C4-2B (cell line): ENCODE data around the gene MAGEA1.
"Not testable (repeated sequence)": the region's sequence is repeated elsewhere in the genome, so short reads cannot be mapped to it uniquely, and the experiment has no call there.

Experiments
- H3K27ac ChIP-seq: fragments of 450-650 bp; 2 replicates; pipeline ENCODE4 v1.5.1; 2017
- ZFX ChIP-seq: fragments of 450-650 bp; IDR thresholded peaks from 2 replicates; pipeline ENCODE4 v1.6.1; 2017
- TF ChIP-seq, protein P1 (sequence below): fragments of 450-650 bp; conservative IDR thresholded peaks from 2 replicates; pipeline ENCODE4 v1.5.1; 2017; ENCODE audit warnings: mild to moderate bottlenecking

The MAGEA1 gene, protein sequence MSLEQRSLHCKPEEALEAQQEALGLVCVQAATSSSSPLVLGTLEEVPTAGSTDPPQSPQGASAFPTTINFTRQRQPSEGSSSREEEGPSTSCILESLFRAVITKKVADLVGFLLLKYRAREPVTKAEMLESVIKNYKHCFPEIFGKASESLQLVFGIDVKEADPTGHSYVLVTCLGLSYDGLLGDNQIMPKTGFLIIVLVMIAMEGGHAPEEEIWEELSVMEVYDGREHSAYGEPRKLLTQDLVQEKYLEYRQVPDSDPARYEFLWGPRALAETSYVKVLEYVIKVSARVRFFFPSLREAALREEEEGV

DNA sequence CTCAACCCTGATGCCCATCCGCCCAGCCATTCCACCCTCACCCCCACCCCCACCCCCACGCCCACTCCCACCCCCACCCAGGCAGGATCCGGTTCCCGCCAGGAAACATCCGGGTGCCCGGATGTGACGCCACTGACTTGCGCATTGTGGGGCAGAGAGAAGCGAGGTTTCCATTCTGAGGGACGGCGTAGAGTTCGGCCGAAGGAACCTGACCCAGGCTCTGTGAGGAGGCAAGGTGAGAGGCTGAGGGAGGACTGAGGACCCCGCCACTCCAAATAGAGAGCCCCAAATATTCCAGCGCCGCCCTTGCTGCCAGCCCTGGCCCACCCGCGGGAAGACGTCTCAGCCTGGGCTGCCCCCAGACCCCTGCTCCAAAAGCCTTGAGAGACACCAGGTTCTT, at the start of gene MAGEA1:
MAGEA1 (plus strand) TSS at position 154 of the 400 bp plus-strand sequence. CDS start 3,106 bp downstream, outside the sequence.
- TF ChIP-seq, protein P1, sequence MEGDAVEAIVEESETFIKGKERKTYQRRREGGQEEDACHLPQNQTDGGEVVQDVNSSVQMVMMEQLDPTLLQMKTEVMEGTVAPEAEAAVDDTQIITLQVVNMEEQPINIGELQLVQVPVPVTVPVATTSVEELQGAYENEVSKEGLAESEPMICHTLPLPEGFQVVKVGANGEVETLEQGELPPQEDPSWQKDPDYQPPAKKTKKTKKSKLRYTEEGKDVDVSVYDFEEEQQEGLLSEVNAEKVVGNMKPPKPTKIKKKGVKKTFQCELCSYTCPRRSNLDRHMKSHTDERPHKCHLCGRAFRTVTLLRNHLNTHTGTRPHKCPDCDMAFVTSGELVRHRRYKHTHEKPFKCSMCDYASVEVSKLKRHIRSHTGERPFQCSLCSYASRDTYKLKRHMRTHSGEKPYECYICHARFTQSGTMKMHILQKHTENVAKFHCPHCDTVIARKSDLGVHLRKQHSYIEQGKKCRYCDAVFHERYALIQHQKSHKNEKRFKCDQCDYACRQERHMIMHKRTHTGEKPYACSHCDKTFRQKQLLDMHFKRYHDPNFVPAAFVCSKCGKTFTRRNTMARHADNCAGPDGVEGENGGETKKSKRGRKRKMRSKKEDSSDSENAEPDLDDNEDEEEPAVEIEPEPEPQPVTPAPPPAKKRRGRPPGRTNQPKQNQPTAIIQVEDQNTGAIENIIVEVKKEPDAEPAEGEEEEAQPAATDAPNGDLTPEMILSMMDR = no peak
- TF ChIP-seq ZFX = no peak
- peak within 1 kb of the TSS; percentile 93 for H3K27ac ChIP-seq

DNA sequence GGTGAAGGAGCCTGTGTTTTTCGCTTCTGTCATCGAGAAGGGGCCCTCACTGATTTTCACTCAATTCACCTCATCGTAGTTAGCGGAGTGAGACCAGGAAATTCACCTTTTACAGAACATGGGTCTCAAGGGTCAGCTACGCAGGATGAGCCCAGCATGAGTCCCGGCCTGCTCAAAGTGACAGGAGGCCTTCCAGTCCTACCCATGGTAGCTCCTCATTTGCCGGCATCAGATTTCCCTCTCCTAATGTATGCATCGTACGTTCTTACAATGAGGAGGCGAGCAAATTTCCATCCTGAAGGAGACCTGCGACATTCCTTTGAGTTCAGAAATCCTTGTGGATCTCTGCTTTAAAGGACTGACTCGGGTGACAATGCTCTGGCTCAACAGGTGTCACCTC, 46.2 kb upstream of the MAGEA1 start:
- not testable (repeated sequence) for H3K27ac ChIP-seq

DNA sequence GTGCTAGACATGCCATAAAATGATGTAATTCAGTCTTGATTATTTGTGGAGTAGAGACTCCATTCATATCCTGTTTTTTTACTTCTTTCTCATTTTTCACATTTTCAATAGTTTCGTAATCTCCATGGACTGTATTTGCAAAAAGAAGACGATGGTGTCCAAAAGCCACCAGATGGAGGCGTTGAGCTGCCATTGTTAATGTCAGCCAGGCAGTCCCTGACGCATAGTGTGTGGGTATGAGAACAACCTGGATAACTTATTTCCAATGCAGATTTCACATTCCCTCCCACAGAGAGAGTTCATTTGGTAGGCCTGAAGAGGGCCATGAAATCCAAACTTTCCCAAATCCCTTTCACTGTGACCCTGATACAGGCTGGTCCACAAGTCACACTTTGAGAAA, 40.0 kb upstream of the MAGEA1 start:
- not testable (repeated sequence) for H3K27ac ChIP-seq

DNA sequence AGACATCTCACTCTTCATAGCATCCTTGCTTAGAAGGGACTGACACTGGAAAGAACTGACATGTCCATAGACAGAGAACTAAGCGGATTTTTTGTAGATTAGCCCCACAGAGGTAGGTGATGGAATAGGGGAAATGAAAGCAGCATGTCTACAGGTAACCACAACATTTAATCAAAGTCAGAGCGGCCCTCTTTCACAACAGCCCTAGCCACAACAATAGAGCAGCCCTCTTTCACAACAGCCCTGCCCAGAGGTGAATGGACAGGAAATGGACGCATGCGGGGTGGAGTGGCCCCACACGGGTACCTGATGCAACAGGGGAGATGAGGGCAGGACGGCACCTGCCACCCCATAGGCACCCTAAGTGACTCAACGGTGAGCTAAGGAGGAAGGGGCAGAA, 32.8 kb upstream of the MAGEA1 start:
- H3K27ac ChIP-seq = not testable (repeated sequence)

DNA sequence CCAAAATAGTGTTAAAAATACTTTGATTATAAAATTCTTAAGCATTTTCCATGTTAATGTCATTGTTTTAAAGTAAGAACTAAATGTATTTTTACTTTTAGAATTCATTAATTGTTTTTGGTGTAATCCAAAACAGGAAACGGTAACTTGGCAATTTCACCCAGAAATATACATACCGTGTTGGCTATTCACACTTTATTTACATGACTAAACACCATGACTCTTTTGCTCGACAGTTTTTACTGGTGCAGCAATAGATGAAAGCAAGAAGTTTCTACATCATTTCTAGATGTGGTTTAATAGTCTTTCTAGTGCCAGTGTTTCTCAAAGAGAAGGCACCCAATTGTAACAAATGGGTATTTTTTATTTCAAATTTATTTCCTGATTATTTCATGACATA, 25.6 kb upstream of the MAGEA1 start:
- H3K27ac ChIP-seq = no peak overlapping the region
- TF ChIP-seq ZFX = no peak
- TF ChIP-seq, protein P1 = no peak

DNA sequence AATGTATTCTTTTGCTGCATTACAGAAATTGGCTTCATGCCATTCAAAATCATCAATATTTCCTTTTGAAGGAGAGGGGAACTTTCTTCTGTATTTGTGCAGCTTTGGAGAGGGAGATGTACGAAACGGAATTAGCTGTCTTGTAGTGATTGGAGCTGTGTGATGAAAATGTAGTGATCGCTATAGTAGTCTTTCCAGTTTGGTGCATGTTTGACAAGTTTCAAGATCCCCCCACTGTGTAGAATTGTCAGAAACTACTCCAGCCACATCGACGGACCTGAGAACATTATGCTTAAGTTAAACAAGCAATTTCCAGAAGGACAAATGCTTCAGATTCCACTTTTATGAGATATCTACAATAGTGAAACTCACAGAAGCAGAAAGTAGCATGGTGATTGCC, 21.6 kb upstream of the MAGEA1 start:
- no peak overlapping the region for H3K27ac ChIP-seq
- TF ChIP-seq, protein P1 = no peak
- no peak for TF ChIP-seq ZFX

DNA sequence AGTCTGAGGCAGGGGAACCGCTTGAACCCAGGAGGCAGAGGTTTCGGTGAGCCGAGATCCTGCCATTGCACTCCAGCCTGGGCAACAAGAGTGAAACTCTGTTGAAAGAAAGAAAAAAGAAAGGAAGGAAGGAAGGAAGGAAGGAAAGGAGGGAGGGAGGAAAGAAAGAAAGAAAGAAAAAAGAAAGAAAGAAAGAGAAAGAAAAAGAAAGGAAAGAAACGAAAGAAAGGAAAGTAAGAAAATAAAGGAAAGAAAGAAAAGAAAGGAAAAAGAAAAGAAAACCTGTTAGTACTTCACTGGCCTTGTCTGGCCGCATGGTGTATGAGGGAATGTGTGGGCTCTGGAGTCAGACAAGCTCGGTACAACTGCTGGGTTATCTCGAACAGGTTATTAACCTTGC, 20.8 kb upstream of the MAGEA1 start:
- no peak overlapping the region for H3K27ac ChIP-seq
- TF ChIP-seq, protein P1 = no peak
- TF ChIP-seq ZFX = no peak

DNA sequence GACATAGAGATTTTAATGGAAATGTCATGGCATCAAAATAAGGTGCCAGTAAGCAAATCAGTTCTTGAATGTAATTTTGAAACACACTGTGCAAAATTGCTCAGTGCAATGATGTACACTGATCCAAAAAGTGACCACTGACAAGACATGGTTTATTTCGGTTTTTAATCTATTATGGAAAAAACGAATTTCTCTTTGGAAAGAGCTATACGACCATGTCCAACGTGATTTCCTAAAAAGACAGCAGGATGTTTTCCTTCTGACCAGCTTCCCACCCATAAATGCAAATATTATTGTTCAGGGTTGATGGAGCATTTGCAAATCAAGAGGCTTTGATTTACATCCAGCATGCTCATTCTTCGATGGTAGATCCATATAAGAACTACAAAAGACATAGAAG, 17.1 kb upstream of the MAGEA1 start:
- no peak overlapping the region for H3K27ac ChIP-seq
- no peak for TF ChIP-seq ZFX
- TF ChIP-seq, protein P1 = no peak

DNA sequence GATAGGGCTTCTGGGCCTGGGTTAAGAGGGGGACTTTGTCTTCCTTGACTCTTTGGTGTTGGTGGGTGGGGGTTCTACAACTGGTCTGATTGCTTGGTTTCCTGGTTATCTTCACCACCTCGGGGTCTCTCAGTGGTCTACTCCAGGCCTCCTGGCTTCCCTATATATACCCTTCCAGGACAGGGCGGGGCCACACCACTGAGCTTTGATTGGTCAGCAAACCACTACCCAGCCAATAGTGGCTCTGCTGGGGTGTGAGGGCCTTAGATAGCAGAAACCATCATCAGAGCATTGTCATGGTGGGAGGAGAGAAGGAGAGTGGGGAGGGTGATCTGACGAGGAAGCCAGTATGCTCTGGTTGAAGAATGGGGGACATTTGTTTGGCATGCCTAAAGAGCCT, 14.4 kb upstream of the MAGEA1 start:
- TF ChIP-seq, protein P1 = no peak
- no peak for TF ChIP-seq ZFX
- no peak overlapping the region for H3K27ac ChIP-seq

DNA sequence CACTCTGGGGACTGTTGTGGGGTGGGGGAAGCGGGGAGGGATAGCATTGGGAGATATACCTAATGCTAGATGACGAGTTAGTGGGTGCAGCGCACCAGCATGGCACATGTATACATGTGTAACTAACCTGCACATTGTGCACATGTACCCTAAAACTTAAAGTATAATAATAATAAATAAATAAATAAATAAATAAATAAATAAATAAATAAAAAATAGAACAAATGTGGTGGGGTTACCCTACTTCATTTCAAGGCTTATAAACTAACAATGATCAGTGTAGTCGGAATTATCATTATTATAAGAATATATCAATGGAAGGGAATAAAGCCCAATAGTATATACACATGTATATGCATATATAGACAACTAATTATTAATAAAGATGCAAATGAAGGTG, 10.7 kb upstream of the MAGEA1 start:
- not testable (repeated sequence) for H3K27ac ChIP-seq
